ENCODE measurements around the gene SCNM1. TPM values are rescaled to one million over a fixed set of nuclear protein-coding genes. Genes with fewer than 3 reads are reported as not detected.

The SCNM1 gene
- total RNA-seq, 4 donors from 2014 or later, result 20.3 to 34.6 (median 25.8) TPM

DNA sequence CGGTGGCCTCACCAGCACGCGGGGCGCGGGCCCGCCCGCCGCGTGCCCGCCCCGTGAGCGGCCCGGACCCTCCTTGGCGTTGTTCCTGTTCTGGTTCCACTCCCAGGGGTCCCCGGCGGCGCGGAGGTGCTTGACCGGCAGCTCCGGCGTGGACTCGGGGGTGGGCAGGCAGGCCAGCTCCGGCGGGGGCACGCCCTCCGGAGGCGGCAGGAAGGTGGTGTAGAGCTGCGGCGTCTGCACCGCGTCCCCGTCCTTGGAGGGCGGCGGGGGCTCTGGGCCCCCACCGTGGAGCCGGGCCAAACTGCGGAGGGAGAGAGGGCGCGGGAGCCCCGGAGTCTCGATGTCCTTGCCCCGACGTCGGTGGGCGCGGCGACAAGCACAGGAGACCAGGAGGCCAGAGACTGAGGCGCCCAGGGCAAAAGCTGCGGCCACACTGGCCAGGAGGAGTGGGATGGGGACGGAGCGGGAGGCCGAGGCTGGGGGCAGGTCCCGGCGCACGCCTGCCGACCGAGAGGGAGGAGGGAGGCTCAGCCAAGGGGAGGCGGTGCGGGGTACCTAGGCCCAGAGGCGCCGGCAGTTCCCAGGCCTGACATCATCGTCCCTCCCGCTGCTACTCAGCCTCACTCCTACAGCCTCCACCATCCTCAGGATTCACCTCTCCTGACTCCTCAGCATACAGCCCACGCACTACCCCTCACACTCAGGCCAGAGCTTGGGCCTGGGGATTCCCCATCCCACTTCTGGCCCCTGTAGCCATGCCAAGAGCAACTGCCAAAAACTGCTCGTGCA, 32.7 kb upstream of the SCNM1 start:
- TF ChIP-seq, protein P1, sequence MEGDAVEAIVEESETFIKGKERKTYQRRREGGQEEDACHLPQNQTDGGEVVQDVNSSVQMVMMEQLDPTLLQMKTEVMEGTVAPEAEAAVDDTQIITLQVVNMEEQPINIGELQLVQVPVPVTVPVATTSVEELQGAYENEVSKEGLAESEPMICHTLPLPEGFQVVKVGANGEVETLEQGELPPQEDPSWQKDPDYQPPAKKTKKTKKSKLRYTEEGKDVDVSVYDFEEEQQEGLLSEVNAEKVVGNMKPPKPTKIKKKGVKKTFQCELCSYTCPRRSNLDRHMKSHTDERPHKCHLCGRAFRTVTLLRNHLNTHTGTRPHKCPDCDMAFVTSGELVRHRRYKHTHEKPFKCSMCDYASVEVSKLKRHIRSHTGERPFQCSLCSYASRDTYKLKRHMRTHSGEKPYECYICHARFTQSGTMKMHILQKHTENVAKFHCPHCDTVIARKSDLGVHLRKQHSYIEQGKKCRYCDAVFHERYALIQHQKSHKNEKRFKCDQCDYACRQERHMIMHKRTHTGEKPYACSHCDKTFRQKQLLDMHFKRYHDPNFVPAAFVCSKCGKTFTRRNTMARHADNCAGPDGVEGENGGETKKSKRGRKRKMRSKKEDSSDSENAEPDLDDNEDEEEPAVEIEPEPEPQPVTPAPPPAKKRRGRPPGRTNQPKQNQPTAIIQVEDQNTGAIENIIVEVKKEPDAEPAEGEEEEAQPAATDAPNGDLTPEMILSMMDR (IDR thresholded peaks at IDR 0.05; ENCODE audit: low read depth), result no peak

DNA sequence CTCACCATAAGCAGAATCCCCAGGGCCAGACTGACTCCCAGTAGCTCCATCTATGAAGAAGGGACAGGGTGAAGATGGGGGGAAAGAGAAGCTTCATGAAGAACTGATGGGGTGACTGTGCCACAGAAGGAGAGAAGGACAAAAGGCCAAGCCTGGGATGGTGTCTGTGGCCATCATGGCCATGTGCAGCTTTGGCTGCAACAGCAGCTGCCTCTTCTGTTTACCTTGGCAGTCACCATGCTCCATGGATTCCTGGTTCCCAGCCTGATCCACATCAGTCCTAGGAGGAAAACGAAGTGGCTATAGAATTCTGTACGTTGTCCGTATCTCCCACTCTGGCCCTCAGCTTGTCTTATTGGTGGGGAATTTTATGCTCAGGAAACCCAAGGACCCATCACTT, 31.5 kb upstream of the SCNM1 start:
- TF ChIP-seq, protein P1 (IDR thresholded peaks at IDR 0.05; ENCODE audit: low read depth), result no peak

DNA sequence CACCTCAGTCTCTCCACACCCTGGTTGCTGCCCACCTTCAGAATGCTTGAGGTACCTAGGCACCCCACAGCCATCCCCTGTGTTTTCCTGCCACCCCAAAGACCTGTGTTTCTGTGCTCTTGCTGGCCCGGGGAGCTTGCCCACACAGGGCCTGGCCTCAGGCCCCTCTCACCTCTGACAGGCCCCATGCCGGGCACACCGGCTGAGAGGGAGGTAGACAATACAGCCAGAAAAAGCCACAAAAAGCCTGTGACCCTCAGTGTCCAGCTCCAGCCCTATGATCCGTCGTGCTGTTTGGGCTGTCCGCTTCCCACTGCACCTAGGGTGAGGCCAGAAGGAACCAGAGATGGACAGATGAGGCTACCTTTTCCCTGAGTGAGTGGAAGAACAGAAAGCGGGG, 31.0 kb upstream of the SCNM1 start:
- TF ChIP-seq, protein P1 (IDR thresholded peaks at IDR 0.05; ENCODE audit: low read depth), result no peak

DNA sequence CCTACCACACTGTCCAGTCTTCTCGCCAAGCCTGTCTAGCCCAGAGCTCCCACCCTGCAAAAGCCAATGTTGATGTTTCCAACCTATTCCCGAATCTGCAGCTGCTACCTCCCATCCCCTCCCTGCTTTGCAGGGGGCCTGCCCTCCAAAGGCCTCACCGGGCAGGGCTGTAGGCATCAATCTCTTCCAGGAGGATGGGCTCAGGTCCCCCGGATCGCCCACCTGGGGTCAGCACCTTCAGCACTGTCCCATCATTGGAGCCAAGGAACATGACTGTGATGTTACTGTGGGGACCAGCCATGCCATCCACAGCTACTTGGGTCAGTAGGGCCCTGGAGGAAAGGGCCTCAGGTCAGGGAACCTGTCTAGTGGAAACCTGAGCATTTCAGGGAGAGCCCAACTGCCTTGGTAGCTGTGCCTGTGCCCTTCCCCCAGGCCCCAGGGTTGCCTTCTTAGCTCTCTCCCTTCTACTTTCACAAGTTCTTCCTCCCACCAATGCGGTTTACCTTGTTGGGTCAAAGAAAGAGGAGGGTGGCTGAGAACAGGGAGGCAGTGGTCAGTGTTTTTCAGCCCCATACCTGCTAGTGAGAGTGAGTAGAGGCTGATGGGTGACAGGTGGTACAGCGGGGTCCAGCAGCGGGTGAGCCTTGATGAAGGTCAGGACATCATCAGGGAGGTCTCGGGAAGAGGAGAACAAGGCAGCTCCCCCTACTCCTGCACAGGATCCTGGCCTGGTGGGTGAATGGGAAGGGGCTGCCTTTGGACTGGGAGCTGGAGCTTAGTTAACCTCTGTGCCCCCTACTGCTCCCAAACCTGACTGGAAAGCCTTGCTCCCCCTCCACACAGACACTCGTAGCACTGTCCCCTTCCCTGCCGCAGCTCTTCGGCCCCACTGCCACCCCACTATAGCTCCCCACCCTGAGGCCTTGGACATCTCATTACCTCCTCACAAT, 30.2 kb upstream of the SCNM1 start:
- TF ChIP-seq, protein P1 (IDR thresholded peaks at IDR 0.05; ENCODE audit: low read depth), result no peak

DNA sequence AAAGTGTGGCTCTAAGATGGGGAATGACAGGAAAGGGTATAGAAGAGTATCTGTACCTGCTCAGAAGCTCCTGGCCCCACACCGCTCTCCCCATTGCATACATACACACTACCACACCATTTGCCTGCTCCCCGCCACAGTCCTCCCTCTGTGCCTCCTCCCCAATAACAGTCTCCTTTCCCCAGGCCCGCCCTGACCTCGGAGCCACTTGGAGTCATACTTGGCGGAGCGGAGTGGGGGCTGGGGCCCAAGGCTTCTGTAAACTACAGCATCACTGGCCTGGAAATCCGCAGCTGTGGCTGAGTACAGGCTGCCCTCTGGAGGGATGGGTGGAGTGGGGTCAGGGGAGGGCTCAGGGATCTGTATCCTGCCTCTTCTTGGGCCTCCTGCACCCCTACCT, 28.2 kb upstream of the SCNM1 start:
- TF ChIP-seq, protein P1 (IDR thresholded peaks at IDR 0.05; ENCODE audit: low read depth), result no peak

DNA sequence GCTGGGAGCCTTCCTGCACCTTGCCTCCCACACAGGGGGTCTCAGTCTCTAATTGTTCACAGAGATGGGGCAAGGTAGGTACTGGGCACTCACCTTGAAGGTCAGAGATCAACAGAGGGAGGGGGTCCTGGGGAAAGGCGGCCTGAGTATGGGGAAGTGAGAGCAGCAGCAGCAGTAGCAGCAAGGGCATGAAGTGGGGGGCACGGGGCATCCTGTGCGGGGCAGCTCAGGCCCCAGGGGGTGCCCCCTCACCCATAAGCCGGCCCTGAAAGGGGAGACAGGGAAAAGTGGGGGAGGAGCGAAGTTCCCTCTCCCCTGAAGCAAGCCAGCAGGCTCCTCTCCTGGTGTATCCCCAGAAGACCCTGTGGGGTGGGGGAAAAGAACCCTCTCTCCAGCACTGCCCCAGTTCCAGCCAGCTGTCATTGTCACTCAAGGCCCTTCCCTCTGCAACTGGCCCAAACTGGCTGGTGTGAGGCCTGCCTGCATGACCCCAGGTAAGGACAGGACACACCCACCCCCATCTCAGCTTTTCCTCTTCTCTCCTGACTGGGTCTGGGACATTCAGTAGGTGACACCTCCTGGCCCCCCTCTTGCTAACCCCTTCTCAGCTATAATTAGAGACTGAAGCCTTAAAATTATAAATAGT, 23.4 kb upstream of the SCNM1 start:
- TF ChIP-seq, protein P1 (IDR thresholded peaks at IDR 0.05; ENCODE audit: low read depth), result no peak

DNA sequence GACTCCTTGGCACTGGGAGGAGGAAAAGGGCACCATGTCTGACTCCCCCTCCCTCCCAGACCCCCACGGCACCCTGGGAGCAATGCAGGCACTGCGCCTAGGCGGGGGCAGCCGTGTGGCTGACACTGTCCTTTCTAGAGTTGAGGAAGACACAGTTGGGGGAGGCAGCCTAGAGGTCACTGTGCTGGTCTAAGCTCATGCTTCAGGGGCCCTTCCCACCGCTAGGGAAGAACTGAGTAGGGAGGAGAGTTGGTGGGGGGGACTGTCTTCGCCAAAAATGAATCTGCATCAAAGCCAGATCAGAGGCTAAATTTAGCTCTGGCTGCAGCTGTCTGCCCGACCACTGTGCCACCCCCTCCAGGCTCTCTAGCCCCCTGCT, 22.9 kb upstream of the SCNM1 start:
- TF ChIP-seq, protein P1 (IDR thresholded peaks at IDR 0.05; ENCODE audit: low read depth), result no peak

Measured in subcutaneous adipose tissue (tissue), 4 donors.